GM18517 (cell line): Measurements from ENCODE around the gene VAV2.

Source experiments
- ATAC-seq: cut with Tn5 transposase; IDR thresholded peaks from one replicate; pipeline ENCODE4 v1.9.1; 2021; ENCODE audit warnings: mild to moderate bottlenecking, moderate library complexity; ENCODE audit not compliant: unreplicated experiment

Gene VAV2

DNA sequence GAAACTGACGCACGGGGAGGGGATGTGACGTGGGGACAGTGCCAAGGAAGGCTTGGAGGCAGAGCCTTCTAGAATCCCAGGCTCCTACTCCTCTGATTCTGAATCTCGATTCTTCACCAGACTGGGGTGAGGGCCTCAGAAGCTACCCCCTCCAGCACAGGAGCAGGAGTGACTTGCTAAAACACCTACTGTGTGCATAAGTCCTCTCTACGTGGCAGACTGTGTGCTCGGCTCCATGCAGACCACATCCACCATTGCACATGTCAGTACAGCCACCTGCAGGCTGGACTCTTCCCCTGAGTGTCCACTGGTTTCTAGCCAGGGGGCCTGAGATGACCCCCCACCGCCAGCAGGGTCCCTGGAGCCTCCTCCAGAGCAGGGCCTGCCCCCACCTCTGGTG is 182.8 kb downstream of the VAV2 start:
- ATAC-seq: no peak

GRCh38 chr9:133807818-133808217 is 184.3 kb downstream of the VAV2 start:
- no peak for ATAC-seq

GRCh38 chr9:133807037-133807436 is 185.1 kb downstream of the VAV2 start:
- ATAC-seq: no peak

DNA sequence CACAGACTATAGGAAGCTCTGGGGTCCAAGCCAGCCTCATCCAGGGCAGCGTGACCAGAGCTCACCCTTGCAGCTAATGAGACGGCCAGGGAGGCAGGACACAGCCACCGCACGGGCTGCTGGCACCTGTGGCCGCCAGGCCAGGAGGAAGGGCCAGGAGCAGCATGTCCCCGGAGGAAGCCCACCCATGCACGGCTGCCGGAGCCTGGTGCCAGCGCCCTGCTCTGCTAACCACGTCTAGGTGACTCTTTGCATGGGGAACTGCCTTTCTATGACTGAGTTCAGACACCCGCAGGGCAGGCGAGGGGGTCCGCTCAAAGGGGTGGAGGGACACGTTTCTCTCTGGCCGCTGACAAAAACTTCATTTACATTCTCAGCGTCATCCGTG is 185.5 kb downstream of the VAV2 start:
- ATAC-seq: no peak

DNA sequence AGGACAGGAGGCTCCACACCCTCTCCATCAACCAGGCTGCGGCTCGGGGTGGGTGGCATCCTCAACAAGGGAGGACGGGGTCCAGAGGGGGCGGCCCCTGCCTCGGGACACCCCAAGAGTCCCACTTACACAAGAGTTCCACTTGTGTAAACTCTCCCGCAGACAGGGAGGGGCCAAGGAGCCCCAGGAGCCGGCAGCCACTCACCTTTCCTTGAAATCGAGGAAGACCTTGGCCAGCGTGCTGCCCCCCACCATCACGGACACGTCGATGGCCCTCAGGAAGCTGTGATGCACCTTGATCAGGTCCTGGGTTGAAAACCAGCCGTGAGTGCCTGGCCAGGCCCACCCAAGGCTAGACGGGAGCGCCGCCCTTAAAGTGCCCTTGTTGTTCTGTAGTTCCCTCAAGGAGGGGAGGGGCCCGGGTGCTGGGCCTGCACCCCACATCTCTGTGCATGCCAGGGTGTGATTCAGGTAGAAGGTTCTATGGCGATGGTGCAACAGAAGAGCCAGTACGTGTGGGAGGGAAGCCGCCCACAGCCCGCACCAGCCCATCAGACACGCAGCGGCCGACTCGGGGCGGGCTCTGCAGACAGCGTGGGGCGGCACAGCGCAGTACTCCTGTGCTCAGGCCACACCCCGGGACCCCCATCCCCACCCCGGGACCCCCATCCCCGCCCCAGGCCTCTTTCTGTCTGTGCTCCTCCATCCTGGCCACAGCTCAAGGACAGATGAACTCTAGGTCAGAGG is 186.1 kb downstream of the VAV2 start:
- ATAC-seq: no peak

DNA sequence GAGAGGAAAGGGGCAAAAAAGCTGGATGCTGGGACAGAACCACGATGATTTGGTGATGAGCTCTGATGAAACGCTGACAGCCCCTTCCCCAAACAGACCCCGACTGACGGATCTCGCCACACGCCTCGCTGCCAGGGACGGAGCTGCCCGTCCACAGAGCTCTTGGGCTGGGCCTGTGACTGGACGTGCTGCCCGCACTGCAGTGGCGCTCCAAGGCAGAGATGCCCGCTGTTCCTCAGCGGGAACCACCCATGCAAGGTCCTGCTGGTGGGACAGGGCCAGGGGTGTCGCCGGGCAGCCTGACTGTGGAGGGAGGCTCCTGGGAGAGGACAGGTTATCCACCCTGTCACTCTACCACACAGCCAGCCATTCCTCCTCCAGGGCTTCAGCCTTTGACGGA is 187.9 kb downstream of the VAV2 start:
- ATAC-seq: no peak

GRCh38 chr9:133803745-133804144 is 188.4 kb downstream of the VAV2 start:
- ATAC-seq: no peak

- ATAC-seq: no peak
Observed at GRCh38 chr9:133803028-133803585, 189.0 kb downstream of the VAV2 start.

- ATAC-seq: no peak
Observed at GRCh38 chr9:133801739-133802138, 190.4 kb downstream of the VAV2 start.

GRCh38 chr9:133800266-133800665 is 191.9 kb downstream of the VAV2 start:
- no peak for ATAC-seq

GRCh38 chr9:133799716-133800115 is 192.4 kb downstream of the VAV2 start:
- ATAC-seq: no peak

GRCh38 chr9:133799106-133799505 is 193.0 kb downstream of the VAV2 start:
- ATAC-seq: no peak

DNA sequence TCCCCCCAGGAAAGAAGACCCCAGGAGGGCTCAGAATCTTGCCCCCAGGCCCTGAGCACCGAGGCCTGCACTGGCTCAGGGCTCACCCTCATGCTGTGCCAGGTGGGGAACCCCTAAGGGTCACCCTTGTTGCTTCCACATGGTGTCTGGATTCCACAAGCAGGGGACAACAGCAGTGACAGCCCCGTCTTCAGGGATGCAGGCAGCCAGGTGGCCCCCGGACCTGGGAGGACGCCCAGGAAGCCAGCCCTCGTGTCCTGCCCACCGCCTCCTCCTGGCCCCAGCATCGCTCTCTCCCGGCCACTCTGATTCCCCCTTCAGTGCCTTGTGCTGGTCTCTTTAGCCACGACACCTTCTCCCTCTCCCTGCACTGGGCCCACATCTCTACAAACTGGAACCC is 194.0 kb downstream of the VAV2 start:
- no peak for ATAC-seq

- no peak for ATAC-seq
Observed at GRCh38 chr9:133797406-133798105, 194.6 kb downstream of the VAV2 start.

DNA sequence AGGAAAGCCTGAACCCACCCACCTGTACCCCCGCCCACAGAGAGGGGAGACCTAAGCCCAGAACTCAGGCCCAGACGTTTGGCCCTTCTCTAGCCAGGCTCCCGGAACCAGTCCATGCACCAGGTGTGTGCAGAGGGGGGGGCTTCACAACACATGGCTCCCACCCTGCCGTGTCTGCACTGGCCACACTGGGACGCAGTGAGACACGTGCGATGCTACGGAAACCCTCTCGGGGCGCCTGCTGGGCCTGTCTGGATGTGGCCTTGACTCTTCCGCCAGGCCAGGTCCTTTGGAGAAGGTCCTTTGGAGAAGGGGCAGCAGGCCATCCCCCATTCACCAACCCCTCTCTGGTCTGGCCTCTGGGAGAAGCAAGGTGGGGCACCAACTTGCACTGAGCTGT is 195.6 kb downstream of the VAV2 start:
- ATAC-seq: no peak

- ATAC-seq: no peak
Observed at GRCh38 chr9:133795049-133795448, 197.1 kb downstream of the VAV2 start.

DNA sequence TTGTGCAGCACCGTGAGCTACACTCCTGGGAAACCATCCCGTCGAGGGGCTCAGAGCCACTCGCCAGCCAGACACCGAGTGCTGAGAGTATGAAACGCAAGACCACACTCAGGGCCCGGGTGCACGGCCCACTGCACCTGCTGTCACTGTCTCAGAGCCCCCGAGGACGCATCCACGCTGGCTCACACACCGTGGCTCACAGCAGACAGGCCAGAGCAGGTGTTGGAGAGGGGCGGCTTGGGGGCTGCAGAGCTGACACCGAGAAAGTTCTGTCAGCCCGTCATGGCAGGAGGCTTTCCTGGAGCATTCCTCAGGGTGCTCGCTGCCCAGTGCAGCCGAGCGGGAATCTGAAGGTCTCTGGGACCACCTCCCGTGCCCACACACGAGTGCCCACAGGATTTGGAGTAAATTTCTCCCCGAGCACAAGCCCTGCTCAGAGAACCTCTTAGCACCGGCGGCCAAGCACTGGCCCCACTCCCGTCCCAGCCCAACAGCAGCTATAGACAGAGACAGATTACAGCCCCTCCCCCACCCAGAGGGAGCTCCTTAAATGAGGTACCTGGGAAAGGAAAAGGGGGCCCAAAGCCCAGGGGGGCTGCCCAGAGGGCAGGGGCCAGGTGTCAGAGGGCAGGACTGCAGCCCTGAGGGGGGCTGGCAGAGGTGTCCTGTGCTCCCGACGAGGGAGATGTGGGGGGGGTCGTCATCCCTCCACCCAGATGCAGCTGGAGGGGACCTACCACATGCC is 197.9 kb downstream of the VAV2 start:
- no peak for ATAC-seq

DNA sequence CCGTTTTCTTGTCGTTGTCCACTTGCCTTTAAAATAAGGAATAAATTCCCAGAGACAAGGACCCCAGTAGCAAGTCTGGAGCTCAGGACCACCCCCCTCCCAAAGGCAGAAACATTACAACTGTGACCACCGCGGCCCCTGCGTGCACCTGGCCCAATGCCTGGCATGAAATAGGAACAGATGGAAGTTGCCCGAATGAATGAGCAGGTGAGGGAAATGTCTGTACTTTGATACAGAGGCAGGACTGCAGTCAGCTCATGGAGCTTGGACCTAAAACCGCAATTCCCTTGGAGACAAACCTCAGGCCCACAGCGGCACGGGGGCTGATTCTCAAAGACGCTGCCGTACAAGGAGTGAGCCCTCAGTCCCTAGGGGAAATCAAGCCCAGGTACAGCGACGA is 198.7 kb downstream of the VAV2 start:
- no peak for ATAC-seq

DNA sequence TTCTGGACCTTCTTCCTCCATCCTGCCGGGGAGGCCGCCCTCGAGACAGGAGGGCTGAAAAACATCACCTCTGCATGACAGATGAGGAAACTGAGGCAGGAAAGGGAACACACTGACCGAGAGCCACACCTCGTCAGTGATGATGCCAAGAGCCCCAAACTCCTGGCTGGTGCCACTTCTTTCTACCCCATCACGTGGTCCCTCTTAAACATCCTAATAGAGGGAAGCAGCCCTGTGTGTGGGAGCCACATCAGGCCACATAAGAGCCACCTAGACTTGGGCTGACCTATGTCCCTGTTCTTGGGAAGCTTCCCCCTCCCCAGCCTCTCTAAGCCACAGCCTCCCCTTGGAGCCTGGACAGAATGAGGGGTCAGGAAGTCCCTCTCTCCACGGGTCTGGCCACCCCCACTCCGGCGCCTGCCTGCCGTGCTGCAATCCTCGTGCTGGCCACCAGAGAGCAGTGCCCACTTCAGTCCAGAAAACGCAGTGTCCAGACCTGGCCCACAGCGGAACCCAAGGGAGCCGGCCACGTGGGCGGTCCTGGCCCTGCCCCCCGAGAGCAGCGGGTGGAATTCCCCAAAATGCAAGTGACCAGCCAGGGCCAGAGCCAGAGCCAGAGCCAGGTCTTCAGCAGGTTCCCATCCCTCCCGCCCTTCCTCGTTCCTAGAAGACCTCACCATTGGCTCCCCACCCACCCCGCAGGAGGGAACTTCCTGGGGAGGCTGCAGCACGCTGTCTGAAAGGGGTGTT is 199.2 kb downstream of the VAV2 start:
- ATAC-seq: peak; percentile 76

- no peak for ATAC-seq
Observed at GRCh38 chr9:133791735-133792649, 200.1 kb downstream of the VAV2 start.
